ENCODE data around the gene WEE1.

DNA sequence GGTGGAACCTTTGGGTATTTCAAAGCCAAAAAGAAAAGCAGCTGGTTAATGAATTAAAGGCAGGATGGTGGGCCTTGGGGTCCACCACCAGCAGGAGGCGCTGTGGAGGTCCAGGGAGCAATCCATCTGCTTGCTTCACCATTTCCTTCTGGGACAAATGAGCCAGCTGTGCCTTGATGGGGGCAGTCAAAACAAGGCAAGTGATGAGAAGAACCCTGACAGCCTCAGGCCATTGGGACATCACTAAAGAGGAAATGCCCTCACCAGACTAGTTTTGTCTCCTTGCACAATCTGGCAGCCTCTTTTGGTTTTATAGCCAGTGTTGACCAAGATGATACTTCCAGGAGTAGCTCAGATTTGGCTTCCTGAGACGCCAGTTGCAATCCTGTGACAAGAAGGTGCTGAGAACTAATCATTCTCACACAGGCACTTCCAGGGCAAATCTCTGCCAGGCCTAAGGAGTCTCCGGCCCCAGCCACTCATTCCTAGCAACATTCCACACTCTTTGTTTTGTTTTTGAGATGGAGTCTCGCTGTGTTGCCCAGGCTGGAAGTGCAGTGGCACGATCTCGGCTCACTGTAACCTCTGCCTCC lies 38.2 kb upstream of the WEE1 start:
- no peak for TF ChIP-seq ZNF274 (IDR thresholded peaks at IDR 0.05; ENCODE audit: low read depth, low read length)
- no peak for TF ChIP-seq SUZ12 (IDR thresholded peaks at IDR 0.05; ENCODE audit: extremely low read depth, insufficient read depth, insufficient read length)
